Stimulated activated naive CD8-positive, alpha-beta T cell treated with anti-CD3 and anti-CD28 coated beads, Interleukin-15, Interleukin-2, amounts not matched to agents 100 U/mL and 50 U/mL, for 24 hours (primary cell): ENCODE data around the gene EBF4.
"Not testable (repeated sequence)": the region's sequence is repeated elsewhere in the genome, so short reads cannot be mapped to it uniquely, and the experiment has no call there.

Experiments
- ATAC-seq: fragments of 150-1000 bp; cut with Tn5 transposase; one replicate; pipeline ENCODE4 v1.10.0; 2021
- DNase-seq: peaks from one replicate; pipeline ENCODE4 v3.0.0; 2021

The EBF4 gene

GRCh38 chr20:2796011-2796660 is 103.6 kb downstream of the EBF4 start:
- ATAC-seq (no peak), DNase-seq (no peak)

- DNase-seq (no peak), ATAC-seq (no peak)
Measured at GRCh38 chr20:2797136-2797983, 104.8 kb downstream of the EBF4 start.

- DNase-seq (no peak), ATAC-seq (no peak)
Measured at GRCh38 chr20:2798095-2798805, 105.7 kb downstream of the EBF4 start.

GRCh38 chr20:2798814-2799213 is 106.2 kb downstream of the EBF4 start:
- ATAC-seq (no peak), DNase-seq (no peak)

- DNase-seq: no peak
- no peak for ATAC-seq
Measured at GRCh38 chr20:2799271-2799670, 106.7 kb downstream of the EBF4 start.

GRCh38 chr20:2799688-2800520 is 107.3 kb downstream of the EBF4 start:
- DNase-seq: peak; percentile 18
- no peak for ATAC-seq

GRCh38 chr20:2800521-2801285 is 108.1 kb downstream of the EBF4 start, which contains the start of gene CPXM1:
CPXM1 (minus strand) TSS chr20:2800627; CDS start chr20:2800572, 55 bp downstream.
- peak; percentile 62 for ATAC-seq
- peak; percentile 43 for DNase-seq

- no peak for DNase-seq
Measured at GRCh38 chr20:2801286-2801728, 108.7 kb downstream of the EBF4 start.

GRCh38 chr20:2804041-2804828 is 111.7 kb downstream of the EBF4 start:
- DNase-seq: no peak
- no peak for ATAC-seq

More at GRCh38 chr20:2801286-2801728, 108.7 kb downstream of the EBF4 start:
- ATAC-seq: no peak

- ATAC-seq (no peak), DNase-seq (no peak)
Measured at GRCh38 chr20:2804852-2805688, 112.5 kb downstream of the EBF4 start.

GRCh38 chr20:2805689-2806350 is 113.2 kb downstream of the EBF4 start:
- no peak for ATAC-seq

GRCh38 chr20:2806351-2806701 is 113.7 kb downstream of the EBF4 start:
- ATAC-seq (no peak), DNase-seq (no peak)

More at GRCh38 chr20:2805689-2806350, 113.2 kb downstream of the EBF4 start:
- DNase-seq: no peak

GRCh38 chr20:2807019-2807418 is 114.4 kb downstream of the EBF4 start:
- no peak for ATAC-seq

GRCh38 chr20:2807929-2808328 is 115.3 kb downstream of the EBF4 start:
- DNase-seq, ATAC-seq: not testable (repeated sequence)

More at GRCh38 chr20:2807019-2807418, 114.4 kb downstream of the EBF4 start:
- no peak for DNase-seq

GRCh38 chr20:2809690-2810089 is 117.1 kb downstream of the EBF4 start:
- DNase-seq (no peak), ATAC-seq (no peak)
